ENCODE measurements around the gene ZSCAN31. TPM values are rescaled to one million over a fixed set of nuclear protein-coding genes. Genes with fewer than 3 reads are reported as not detected.
"Not testable (repeated sequence)": the region's sequence is repeated elsewhere in the genome, so short reads cannot be mapped to it uniquely, and the experiment has no call there.

ZSCAN31 gene
- total and polyA plus RNA-seq, 2 of the 8 experiments (the other 6 are each of a cell fraction or from before 2014, with no cell fraction given) = 1.9 to 7.0 TPM

GRCh38 chr6:28306363-28306762 is 29.6 kb downstream of the ZSCAN31 start:
- H4K5ac ChIP-seq (ENCODE audit: insufficient read length, low read depth, low read length); H3K9ac ChIP-seq (replicated peaks in 1 of 4; ENCODE audit: extremely low read depth in 1 of 4, low read depth in 3 of 4, low read length in 3 of 4); H3K36me3 ChIP-seq (ENCODE audit: control insufficient read depth in 2 of 4, insufficient read depth in 4 of 4, low read length in 3 of 4); H2BK5ac ChIP-seq (ENCODE audit: low read depth, low read length); FAIRE-seq; DNase-seq (ENCODE audit: low read depth in 1 of 2, low spot score in 2 of 2); H2BK120ac ChIP-seq (replicated peaks; ENCODE audit: low read depth, low read length); H3K9me3 ChIP-seq (ENCODE audit: insufficient read depth in 2 of 2, low read depth in 1 of 2, low read length in 1 of 2); H2BK20ac ChIP-seq (ENCODE audit: low read length); H3K4ac ChIP-seq (replicated peaks; ENCODE audit: insufficient read length, low read depth, low read length); CTCF ChIA-PET (ENCODE audit: partially characterized antibody); H3K79me2 ChIP-seq (ENCODE audit: control insufficient read depth in 1 of 2, insufficient read depth in 2 of 2, low read length in 2 of 2); H3K79me1 ChIP-seq (ENCODE audit: low read depth, low read length); H3K23me2 ChIP-seq (ENCODE audit: low read depth, low read length); H3K27me3 ChIP-seq (replicated peaks in 1 of 4; ENCODE audit: control insufficient read depth in 3 of 4, extremely low read depth in 1 of 4, insufficient read depth in 3 of 4, low read length in 3 of 4); H3K23ac ChIP-seq (ENCODE audit: insufficient read length); H2BK15ac ChIP-seq (ENCODE audit: low read length); H4K8ac ChIP-seq (ENCODE audit: extremely low read depth, insufficient read depth, low read length); H3K27ac ChIP-seq (ENCODE audit: low read depth, low read length); H3K56ac ChIP-seq (replicated peaks; ENCODE audit: insufficient read length, low read depth, low read length); H3K18ac ChIP-seq (ENCODE audit: extremely low read depth, low read length); H4K91ac ChIP-seq (replicated peaks; ENCODE audit: insufficient read length, low read length); H2BK12ac ChIP-seq (ENCODE audit: low read depth, low read length); H3K4me1 ChIP-seq (replicated peaks in 1 of 4; ENCODE audit: control insufficient read depth in 3 of 4, insufficient read depth in 4 of 4, low read length in 3 of 4); POLR2A ChIA-PET (ENCODE audit: partially characterized antibody); H3K4me2 ChIP-seq (ENCODE audit: insufficient read depth in 1 of 2, low read depth in 2 of 2, low read length in 2 of 2); H3K14ac ChIP-seq (ENCODE audit: insufficient read length); H2AFZ ChIP-seq (ENCODE audit: low read length); H3K4me3 ChIP-seq (ENCODE audit: extremely low read depth in 1 of 4, insufficient read depth in 2 of 4, low read depth in 3 of 4, low read length in 4 of 4); H4K20me1 ChIP-seq (replicated peaks in 1 of 2; ENCODE audit: control insufficient read depth in 1 of 2, insufficient read depth in 2 of 2, low read length in 2 of 2); H2AK5ac ChIP-seq (ENCODE audit: low read depth, low read length): not testable (repeated sequence)

Data from H1 (cell line).